Non-pigmented ciliary epithelial cell (primary cell): Measurements from ENCODE around the gene B4GAT1.

Experiments
- DNase-seq: peaks from one replicate; pipeline ENCODE4 v3.0.0-alpha.2; 2010; ENCODE audit warnings: low read depth

The B4GAT1 gene

GRCh38 chr11:66309475-66309874, 38.0 kb downstream of the B4GAT1 start:
- no peak for DNase-seq

- DNase-seq: no peak
Measured at GRCh38 chr11:66302656-66303055, 44.8 kb downstream of the B4GAT1 start.

- no peak for DNase-seq
Measured at GRCh38 chr11:66299186-66299585, 48.2 kb downstream of the B4GAT1 start.

- DNase-seq: no peak
Measured at GRCh38 chr11:66297610-66298009, 49.8 kb downstream of the B4GAT1 start.
